ENCODE measurements around the gene DCX.

DNA sequence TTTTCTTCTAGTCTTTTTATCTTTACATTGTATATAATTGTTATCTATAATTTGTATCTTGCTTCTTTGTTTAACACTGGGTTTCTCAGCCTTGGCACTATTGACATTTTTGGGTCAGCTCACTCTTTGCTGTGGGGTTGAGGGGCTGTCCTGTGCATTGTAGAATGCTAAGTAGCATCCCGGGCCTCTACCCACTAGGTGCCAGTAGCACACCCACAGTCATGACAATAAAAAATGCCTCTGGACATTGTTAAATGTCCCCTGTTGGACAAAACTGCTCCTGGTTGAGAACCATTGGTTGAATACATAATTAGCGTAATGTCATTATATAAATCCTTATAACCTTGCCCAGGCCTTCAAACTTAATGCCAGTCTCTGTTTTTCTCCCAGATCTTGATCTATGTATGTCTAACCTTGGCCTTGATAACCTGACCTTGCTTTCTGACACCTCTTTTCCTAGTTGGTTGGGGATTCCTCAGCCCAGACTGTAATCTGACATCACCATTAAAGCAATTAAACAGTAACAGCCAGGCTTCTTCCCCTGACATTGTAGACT lies 46.1 kb downstream of the DCX start:
- TF ChIP-seq, protein P1, sequence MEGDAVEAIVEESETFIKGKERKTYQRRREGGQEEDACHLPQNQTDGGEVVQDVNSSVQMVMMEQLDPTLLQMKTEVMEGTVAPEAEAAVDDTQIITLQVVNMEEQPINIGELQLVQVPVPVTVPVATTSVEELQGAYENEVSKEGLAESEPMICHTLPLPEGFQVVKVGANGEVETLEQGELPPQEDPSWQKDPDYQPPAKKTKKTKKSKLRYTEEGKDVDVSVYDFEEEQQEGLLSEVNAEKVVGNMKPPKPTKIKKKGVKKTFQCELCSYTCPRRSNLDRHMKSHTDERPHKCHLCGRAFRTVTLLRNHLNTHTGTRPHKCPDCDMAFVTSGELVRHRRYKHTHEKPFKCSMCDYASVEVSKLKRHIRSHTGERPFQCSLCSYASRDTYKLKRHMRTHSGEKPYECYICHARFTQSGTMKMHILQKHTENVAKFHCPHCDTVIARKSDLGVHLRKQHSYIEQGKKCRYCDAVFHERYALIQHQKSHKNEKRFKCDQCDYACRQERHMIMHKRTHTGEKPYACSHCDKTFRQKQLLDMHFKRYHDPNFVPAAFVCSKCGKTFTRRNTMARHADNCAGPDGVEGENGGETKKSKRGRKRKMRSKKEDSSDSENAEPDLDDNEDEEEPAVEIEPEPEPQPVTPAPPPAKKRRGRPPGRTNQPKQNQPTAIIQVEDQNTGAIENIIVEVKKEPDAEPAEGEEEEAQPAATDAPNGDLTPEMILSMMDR (optimal IDR thresholded peaks at IDR 0.05 in 1 of 3, IDR thresholded peaks at IDR 0.05 in 1 of 3, conservative IDR thresholded peaks at IDR 0.05 in 1 of 3; ENCODE audit: extremely low read depth in 1 of 3, insufficient read depth in 2 of 3, low read length in 3 of 3): no peak
- TF ChIP-seq EZH2 (IDR thresholded peaks at IDR 0.05; ENCODE audit: low read length): no peak
